Mucosa of stomach (tissue), 1 donor: ENCODE data around the gene RIPOR1.
"Not testable (repeated sequence)": the region's sequence is repeated elsewhere in the genome, so short reads cannot be mapped to it uniquely, and the experiment has no call there.

Experiments used
- H3K27me3 ChIP-seq: one replicate; pipeline ENCODE4 v1.7.0; 2013; ENCODE audit warnings: mild to moderate bottlenecking, low read length; ENCODE audit not compliant: control insufficient read depth, insufficient read depth
- H3K36me3 ChIP-seq: one replicate; pipeline ENCODE4 v1.7.0; 2013; ENCODE audit warnings: low read length; ENCODE audit not compliant: control insufficient read depth, insufficient read depth
- H3K4me1 ChIP-seq: one replicate; pipeline ENCODE4 v1.7.0; 2013; ENCODE audit warnings: mild to moderate bottlenecking, low read length; ENCODE audit not compliant: control insufficient read depth, insufficient read depth
- H3K4me3 ChIP-seq: one replicate; pipeline ENCODE4 v1.7.0; 2013; ENCODE audit warnings: low read length
- H3K9ac ChIP-seq: one replicate; pipeline ENCODE4 v1.7.0; 2013; ENCODE audit warnings: mild to moderate bottlenecking, low read length, moderate library complexity
- H3K9me3 ChIP-seq: one replicate; pipeline ENCODE4 v1.7.0; 2013; ENCODE audit warnings: mild to moderate bottlenecking, low read length, moderate library complexity; ENCODE audit not compliant: control insufficient read depth
- donor health status: Pancreatic carcinoma.

RIPOR1 gene

DNA sequence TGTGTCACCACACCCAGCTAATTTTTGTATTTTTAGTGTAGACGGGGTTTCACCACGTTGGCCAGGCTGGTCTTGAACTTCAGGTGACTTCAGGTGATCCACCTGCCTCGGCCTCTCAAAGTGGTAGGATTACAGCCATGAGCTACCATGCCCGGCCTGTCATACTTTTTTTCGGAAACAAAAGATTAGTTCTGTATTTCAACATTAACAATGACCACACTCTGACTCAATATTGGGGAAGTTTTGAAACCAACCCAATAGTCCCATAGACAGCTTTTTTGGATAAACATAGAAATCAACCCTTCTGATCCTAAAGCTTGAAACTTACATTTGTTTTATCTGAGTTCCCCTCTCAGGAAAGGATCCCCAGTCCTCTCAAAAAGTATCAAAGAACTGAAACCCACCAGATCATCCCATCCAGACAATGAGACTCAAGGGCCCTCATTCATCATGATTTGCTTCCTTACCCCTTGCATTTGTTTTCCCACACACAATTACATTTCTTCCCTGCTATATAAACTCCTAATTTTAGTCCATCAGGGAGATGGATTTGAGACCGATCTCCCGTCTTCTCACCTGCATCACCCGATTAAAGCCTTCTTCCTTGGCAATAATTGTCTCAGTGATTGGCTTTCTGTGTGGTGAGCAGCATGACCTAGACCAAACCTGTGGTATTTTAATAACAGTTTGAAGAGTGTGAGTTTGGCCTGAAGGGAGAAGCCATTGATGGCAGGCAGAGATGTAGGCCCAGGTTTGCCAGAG is 38.1 kb upstream of the RIPOR1 start:
- Histone ChIP-seq H3K9me3 (no peaks in the 10 kb centered on the region), H3K9ac (no peak overlapping the region), H3K4me1 (no peaks in the 10 kb centered on the region), H3K36me3 (no peaks in the 10 kb centered on the region), H3K27me3 (no peaks in the 10 kb centered on the region), H3K4me3 (no peak overlapping the region)

DNA sequence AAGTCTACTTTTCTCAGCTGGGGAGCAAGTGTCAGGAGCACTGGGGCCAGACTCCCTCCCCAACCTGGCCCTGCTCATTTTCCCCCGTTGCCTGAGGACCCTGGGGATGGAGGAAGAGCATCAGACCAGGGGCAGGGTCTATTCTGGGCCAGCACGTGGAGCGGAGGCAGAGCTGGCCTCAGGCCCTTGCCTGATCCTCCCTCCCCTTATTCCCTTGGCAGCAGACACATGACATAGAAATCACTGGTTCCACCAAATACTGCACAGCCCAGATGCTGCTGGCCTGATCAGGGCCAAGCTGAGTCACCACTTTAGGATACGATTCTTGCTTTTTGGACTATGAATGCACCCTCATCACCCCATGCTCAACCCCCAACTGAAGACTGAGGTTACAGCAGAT is 29.5 kb upstream of the RIPOR1 start:
- Histone ChIP-seq H3K4me1 (no peaks in the 10 kb centered on the region), H3K9me3 (no peaks in the 10 kb centered on the region), H3K4me3 (no peak overlapping the region), H3K27me3 (no peaks in the 10 kb centered on the region), H3K9ac (no peak overlapping the region), H3K36me3 (no peaks in the 10 kb centered on the region)

DNA sequence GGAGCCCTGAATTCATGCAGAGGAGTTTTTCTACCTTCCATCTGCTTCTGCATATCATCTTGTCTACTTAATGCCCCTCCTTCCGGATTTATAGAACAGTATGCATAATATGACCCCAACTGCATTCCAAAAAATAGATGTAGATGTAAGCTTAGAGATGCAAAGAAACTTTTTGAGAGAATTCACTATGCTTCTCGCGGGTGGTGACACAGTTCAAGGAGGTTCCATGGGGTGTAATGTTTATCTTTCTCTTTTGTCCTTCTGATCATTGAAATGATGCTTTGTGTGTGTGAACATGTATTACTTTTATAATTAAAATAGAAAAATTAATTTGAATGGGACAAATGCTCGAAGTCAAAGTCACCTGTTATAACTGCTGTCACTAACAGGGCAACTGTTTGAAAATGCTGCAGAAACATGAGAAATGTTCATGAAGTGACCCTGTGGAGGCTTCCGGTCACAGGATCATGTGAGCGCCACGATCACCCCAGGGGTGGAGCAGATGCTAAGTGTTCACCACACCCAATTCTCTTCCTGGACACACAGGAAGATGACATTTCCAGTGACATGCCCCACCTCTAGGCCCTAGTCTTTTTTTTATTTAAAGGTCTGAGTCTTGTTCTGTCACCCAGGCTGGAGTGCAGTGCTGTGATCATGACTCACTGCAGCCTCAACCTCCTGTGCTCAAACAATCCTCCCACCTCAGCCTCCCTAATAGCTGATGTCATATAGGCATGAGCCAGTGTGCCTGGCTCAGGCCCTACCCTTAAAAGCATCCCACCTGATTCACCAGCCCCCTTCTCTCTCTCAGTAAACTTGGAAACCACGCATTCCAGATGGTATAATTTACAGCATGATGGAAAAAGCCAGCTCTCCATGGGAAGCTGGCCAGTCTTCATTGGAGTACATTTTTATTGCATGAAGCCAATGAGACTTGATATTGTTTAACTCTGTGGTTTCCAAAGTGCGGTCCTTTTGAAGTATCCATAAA is 24.3 kb upstream of the RIPOR1 start:
- no peak overlapping the region for H3K9ac ChIP-seq
- no peaks in the 10 kb centered on the region for H3K4me1 ChIP-seq
- H3K4me3 ChIP-seq, result no peak overlapping the region
- H3K9me3 ChIP-seq, result no peaks in the 10 kb centered on the region
- no peaks in the 10 kb centered on the region for H3K36me3 ChIP-seq
- H3K27me3 ChIP-seq, result no peaks in the 10 kb centered on the region

DNA sequence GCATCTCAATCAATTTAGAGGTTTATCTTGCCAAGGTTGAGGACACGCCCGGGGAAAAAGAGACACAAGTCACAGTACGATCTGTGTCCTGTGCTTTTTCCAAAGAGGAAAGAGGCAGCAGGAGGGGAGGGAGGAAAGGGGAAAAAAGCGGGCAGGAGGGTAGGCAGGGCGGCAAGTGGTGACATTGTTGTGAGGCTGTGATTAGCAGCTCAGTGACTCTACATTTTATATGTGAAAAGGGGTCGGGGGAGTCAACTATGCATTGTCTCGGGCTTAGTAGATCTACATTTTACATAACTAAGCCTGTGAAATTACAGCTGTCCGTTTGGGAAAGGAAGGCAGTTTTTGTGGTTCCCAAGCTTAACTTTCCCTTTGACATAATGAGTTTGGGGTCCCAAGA is 22.2 kb upstream of the RIPOR1 start:
- Histone ChIP-seq H3K4me1 (no peaks in the 10 kb centered on the region), H3K4me3 (no peak overlapping the region), H3K27me3 (no peaks in the 10 kb centered on the region), H3K9ac (no peak overlapping the region), H3K9me3 (no peaks in the 10 kb centered on the region), H3K36me3 (no peaks in the 10 kb centered on the region)

DNA sequence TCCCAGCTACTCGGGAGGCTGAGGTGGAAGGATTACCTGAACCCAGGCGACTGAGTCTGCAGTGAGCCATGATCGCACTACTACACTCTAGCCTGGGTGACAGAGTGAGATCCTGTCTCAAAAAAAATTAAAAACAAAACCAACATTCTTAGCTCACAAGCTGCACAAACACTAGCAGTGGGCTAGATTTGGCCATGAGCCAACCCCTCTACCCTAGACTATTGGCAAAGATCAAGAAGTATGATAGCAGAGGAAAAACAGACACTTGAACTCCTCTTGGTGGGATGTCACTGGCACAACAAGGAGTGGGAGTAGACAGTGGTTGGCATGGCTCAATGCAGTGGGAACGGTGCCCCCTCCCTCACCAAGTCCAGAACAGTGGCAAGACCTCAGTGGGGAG is 19.6 kb upstream of the RIPOR1 start:
- Histone ChIP-seq H3K9ac (no peak overlapping the region), H3K4me1 (no peaks in the 10 kb centered on the region), H3K27me3 (no peaks in the 10 kb centered on the region), H3K9me3 (no peaks in the 10 kb centered on the region), H3K36me3 (no peaks in the 10 kb centered on the region), H3K4me3 (no peak overlapping the region)

DNA sequence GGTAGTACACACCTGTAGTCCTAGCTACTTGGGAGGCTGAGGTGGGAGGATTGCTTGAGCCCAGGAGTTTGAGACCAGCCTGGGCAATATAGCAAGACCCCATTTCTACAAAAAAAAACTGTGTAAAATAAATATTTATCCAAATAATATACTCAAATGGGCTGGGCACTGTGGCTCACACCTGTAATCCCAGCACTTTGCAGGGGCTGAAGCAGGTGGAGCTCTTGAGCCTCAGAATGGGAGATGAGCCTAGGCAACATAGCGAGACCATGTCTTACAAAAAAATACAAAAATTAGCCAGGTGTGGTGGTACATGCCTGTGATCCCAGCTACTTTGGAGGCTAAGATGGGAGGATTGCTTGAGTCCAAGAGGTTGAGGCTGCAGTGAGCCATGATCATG is 14.7 kb upstream of the RIPOR1 start:
- not testable (repeated sequence) for H3K9ac ChIP-seq, H3K27me3 ChIP-seq, H3K36me3 ChIP-seq, H3K4me1 ChIP-seq, H3K9me3 ChIP-seq, H3K4me3 ChIP-seq

DNA sequence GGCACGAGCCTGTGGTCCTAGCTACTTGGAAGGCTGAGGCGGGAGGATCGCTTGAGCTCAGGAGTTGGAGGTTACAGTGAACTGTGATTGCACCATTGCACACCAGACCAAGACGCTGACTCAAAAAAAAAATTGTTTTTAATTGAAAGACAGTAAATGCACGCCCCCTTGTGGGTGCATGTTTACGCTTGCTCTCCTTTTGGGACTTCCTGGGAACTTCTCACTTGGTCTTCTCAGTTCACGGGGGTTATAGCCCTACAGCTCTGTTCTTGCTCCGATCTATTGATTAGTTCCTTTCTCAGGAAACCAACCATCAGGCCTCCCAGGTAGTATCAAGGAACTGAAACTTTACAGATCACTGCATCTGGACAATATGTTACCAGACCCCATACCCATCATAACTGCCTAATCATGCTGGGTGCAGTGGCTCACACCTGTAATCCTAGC is 14.2 kb upstream of the RIPOR1 start:
- Histone ChIP-seq H3K9me3 (no peaks in the 10 kb centered on the region), H3K9ac (no peak overlapping the region), H3K27me3 (no peaks in the 10 kb centered on the region), H3K4me1 (no peaks in the 10 kb centered on the region), H3K36me3 (no peaks in the 10 kb centered on the region), H3K4me3 (no peak overlapping the region)

DNA sequence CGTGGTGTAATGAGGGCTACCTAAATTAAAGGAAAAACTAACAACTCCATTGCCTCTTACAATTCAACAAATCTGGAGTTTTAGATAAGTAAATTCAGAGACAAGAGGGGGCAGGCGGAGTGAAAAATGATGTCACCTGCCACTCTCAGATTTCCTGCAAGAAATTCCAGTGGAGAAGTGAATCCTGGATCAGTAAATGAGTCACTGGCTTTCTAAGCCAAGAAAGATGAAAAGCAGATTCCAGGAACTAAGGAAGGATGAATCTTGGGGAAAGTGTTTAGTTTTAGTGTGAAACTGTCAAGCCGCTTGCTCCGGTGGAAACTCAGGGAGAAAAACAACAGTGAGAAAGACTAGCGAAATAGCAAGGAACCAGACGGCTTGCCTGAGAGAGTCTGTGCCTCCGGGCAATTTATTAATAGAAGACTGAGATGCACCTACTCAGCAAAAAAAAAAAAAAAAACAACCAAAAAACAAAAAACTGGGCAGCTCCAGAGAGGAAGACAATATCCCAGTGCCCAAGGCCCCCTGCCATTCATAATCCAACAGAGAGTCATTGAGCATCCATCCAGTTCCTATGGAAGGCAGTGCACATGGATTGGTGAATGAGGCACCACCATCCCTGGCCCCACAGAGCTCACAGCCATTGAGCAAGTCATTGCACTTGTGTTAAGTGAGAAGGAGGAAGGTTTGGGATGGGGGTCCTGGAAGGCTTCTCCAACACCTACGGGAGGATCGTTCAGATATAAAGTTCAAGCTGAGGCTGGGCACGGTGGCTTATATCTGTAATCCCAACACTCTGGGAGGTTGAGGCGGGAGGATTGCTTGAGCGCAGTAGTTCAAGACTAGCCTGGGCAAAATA is 12.1 kb upstream of the RIPOR1 start:
- Histone ChIP-seq H3K27me3 (no peaks in the 10 kb centered on the region), H3K9ac (no peak overlapping the region), H3K36me3 (no peaks in the 10 kb centered on the region), H3K9me3 (no peaks in the 10 kb centered on the region), H3K4me3 (no peak overlapping the region), H3K4me1 (peaks cover 7% of the 10 kb centered on the region)

DNA sequence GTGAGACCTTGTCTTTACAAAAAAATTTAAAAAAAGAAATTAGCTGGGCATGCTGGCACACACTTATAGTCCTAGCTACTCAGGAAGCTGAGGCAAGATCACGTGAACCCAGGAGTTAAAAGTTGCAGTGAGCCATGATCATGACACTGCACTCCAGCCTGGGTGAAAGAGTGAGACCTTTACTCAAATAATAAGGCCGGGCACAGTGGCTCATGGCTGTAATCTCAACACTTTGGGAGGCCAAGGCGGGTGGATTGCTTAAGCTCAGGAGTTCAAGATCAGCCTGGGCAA is 11.5 kb upstream of the RIPOR1 start:
- Histone ChIP-seq H3K9me3 (no peaks in the 10 kb centered on the region), H3K36me3 (no peaks in the 10 kb centered on the region), H3K4me1 (peaks cover 10% of the 10 kb centered on the region), H3K4me3 (no peak overlapping the region), H3K27me3 (no peaks in the 10 kb centered on the region), H3K9ac (no peak overlapping the region)

DNA sequence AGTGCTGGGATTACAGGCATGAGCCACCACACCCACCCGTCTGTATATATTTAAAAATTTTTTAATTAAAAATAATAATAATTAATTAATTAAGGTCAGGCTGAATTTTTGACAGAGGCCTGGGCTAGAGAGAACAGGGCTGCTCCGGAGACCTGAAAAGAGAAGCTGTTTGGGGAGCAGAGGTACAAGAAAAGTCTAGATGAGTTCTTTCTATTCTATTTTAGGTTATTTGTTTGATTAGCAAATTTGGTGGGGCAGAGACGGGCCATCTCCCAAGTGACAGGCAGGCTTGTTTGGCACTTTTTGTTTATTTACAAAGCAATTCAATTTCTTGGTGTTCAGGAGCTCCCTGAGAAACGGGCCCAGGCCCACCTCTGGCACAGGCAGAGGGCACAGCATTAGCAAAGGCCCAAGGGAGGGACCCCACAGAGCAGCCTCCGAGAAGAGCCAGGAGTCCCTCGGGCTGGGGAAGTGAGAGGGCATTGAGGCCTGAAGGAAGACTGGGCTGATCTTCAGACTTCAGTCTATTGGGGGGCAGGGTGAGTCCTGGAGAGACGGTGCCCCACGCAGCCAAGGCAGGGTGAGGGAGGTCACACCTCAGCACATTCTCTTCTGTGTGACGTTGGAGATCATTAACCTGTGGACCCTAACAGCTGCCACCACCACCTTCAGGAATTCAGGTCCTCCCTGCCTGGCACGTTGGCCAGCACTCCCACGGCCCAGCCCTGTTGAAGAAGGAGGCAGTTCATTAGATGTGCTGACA is 10.8 kb upstream of the RIPOR1 start:
- Histone ChIP-seq H3K27me3 (no peaks in the 10 kb centered on the region), H3K4me1 (peaks cover 10% of the 10 kb centered on the region), H3K9me3 (no peaks in the 10 kb centered on the region), H3K9ac (no peak overlapping the region), H3K36me3 (no peaks in the 10 kb centered on the region), H3K4me3 (no peak overlapping the region)

DNA sequence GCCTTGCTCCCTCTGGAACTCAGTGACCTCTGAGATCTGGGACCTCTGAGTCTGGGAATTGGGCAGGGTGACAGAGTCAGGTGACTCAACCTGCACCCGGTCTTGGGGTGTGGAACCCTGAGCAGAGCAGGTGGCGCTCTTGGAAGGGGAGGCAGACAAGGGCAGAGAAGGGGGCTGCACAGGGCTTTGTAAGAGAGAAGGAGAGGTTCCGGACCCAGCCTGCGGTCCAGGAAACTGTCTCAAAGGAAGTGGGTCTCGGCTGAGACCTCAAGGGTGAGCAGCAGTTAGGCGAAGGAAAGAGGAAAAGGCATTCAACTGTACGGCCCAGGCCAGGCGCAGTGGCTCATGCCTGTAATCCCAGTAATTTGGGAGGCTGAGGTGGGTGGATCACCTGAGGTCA is 10.0 kb upstream of the RIPOR1 start:
- Histone ChIP-seq H3K27me3 (no peaks in the 10 kb centered on the region), H3K9ac (no peak overlapping the region), H3K9me3 (no peaks in the 10 kb centered on the region), H3K36me3 (no peaks in the 10 kb centered on the region), H3K4me1 (peaks cover 10% of the 10 kb centered on the region), H3K4me3 (no peak overlapping the region)
